ENCODE measurements around the gene ZSCAN5B.

ZSCAN5B gene

DNA sequence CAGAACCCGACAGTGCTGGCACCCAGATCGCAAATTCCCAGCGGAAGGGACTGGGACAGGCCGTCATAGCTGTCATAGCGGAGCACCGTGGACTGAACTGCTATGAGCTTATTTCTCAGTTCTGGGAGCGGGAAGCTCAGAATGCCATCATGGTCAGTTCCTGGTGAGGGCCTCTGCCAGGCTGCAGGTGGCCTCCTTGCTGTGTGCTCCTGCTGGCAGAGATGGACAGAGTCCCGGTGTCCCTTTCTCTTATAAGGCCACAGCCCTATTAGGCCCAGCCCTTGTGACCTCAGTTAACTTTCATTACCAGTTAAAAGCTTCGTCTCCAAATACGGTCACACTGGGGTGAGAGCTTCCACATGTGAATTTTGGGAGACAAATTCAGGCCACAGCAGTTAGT lies 51.9 kb downstream of the ZSCAN5B start:
- no peak for DNase-seq (ENCODE audit: low read depth)
- H3K4me3 ChIP-seq (ENCODE audit: low read depth, low read length), result no peak overlapping the region
- TF ChIP-seq, protein P1, sequence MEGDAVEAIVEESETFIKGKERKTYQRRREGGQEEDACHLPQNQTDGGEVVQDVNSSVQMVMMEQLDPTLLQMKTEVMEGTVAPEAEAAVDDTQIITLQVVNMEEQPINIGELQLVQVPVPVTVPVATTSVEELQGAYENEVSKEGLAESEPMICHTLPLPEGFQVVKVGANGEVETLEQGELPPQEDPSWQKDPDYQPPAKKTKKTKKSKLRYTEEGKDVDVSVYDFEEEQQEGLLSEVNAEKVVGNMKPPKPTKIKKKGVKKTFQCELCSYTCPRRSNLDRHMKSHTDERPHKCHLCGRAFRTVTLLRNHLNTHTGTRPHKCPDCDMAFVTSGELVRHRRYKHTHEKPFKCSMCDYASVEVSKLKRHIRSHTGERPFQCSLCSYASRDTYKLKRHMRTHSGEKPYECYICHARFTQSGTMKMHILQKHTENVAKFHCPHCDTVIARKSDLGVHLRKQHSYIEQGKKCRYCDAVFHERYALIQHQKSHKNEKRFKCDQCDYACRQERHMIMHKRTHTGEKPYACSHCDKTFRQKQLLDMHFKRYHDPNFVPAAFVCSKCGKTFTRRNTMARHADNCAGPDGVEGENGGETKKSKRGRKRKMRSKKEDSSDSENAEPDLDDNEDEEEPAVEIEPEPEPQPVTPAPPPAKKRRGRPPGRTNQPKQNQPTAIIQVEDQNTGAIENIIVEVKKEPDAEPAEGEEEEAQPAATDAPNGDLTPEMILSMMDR (IDR thresholded peaks at IDR 0.05; ENCODE audit: low read depth, low read length, missing control alignments), result no peak

DNA sequence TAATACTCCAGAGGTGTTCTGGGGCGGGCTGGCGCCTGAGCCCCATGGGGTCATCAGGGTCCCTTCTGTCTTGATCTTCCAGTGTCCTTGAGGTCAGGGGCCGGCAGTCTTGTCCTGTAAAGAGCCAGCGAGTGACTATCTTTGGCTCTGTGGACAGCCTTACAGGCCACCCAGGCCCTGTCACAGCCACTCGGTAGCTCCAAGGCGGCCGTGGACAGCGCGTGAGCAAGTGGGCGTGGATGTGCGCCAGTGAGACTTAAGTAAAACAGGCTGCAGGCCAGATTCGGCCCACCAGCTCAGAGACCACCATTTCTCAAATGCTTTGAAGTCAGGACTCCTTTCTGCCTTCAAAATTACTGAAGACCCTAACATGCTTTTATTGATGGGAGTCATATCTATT lies 52.8 kb downstream of the ZSCAN5B start:
- no peak overlapping the region for H3K4me3 ChIP-seq (ENCODE audit: low read depth, low read length)
- no peak for DNase-seq (ENCODE audit: low read depth)
- TF ChIP-seq, protein P1 (IDR thresholded peaks at IDR 0.05; ENCODE audit: low read depth, low read length, missing control alignments), result no peak

DNA sequence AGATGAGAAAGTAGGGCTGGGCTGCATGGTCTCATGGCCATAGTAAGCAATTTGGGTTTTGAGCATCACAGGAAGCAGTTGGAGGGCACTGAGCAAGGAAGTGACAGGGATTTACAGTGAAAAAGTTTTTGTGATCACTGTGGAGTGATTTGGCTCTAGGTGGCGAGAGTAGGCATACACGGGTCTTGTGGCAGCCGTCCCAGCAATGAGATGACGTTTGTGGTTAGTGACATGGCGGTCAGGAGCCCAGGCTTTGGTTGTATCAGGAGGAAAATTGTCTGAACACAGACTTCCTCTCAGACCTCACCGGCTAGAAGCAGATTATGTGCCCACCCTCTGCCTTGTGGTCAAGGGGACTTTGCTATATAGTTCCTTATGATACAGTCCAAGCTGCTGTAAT lies 53.2 kb downstream of the ZSCAN5B start:
- TF ChIP-seq, protein P1 (IDR thresholded peaks at IDR 0.05; ENCODE audit: low read depth, low read length, missing control alignments), result no peak
- no peak overlapping the region for H3K4me3 ChIP-seq (ENCODE audit: low read depth, low read length)
- no peak for DNase-seq (ENCODE audit: low read depth)

DNA sequence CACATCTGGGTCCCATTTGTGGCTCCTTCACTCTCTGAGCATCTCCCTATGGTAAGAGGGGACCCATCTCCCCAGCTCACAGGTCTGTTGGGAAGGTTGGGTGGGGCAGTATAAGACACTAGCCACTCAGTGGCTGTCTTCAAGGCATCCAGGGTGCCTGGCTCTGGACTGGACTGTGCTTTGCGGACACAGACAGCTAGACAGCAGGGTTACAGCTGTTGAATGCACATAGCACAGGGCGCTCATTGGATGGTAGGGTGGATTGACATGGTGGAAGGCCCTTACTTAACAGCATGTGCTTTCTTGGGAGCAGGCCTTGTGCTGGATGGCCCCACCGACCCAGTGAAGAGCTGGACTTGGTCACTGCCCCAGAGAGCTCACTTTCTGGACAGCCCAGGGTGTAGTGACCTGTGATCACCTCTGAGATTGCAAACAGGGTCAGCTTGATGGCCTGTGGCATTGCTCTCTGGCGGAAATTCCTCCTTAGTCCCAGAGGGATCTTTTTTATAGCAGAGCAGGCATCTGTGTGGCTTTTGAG lies 54.6 kb downstream of the ZSCAN5B start:
- no peak overlapping the region for H3K4me3 ChIP-seq (ENCODE audit: low read depth, low read length)
- no peak for DNase-seq (ENCODE audit: low read depth)
- TF ChIP-seq, protein P1 (IDR thresholded peaks at IDR 0.05; ENCODE audit: low read depth, low read length, missing control alignments), result no peak

DNA sequence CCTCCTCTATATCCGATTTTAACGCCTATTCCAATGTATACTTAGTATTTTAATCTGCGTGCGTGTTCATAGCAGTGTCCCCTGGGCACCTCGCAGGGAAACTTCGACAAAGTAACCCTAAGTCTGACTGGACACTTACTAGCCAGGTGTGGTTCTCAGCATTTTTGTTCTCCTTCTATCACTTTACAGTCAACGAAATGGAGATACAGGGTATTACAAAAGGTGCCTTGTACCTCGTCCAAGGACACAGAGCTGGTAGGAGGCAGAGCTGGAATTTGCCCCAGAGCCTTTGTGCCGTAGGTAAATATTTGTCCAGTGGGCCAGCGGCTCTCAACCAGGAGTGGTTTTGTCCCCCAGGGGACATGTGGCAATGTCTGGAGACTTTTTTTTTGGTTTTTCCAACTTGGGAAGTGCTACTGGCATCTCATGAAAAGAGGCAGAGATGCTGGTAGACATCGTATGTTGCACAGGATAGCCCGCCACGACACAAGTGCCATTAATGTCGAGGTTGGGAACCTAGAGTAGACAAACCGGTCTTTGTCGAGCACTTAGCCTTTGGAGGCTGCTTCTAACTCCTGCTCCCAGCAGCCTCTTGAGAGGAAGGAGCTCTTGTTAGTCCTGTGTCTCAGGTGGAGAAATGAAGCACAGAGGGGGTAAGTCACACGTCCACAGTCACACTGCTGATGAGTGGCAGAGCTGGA lies 55.3 kb downstream of the ZSCAN5B start:
- no peak for DNase-seq (ENCODE audit: low read depth)
- TF ChIP-seq, protein P1 (IDR thresholded peaks at IDR 0.05; ENCODE audit: low read depth, low read length, missing control alignments), result no peak

DNA sequence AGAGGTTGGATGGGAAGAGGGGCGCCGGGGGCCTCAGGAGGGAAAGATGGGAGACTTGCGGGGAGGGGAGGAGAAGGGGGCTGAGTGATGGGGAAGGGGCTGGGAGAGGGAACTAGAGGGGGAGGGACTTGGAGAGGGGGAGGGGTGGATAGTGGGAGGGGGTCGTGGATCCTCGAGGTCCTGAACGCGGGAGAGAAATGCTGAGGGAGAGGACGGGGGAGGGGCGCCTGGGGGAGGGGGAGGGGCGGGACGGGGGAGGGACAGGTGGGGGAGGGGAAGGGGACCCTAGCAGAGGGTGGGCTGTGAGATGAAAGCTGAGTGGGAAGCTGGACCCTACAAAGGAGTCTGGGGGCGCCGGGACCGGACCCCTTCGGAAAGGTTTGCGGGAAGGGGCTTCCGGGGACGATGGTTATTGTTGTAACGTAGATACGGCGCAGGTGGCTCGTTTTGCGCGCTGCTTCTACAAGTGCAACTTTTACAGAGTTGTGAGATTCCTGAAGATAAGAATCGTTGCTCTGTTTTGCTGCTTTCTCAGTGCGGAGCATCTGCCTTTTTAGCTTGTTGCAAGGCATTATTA lies 56.1 kb downstream of the ZSCAN5B start:
- TF ChIP-seq, protein P1 (IDR thresholded peaks at IDR 0.05; ENCODE audit: low read depth, low read length, missing control alignments), result no peak
- DNase-seq (ENCODE audit: low read depth), result no peak
- peak overlapping the region; percentile 64 for H3K4me3 ChIP-seq (ENCODE audit: low read depth, low read length)

More for the DNA sequence above, 55.3 kb downstream of the ZSCAN5B start:
- H3K4me3 ChIP-seq (ENCODE audit: low read depth, low read length), result peak overlapping the region; percentile 64
